GM18526 (cell line): Measurements from ENCODE around the gene AGTPBP1.

Experiments
- POLR2A ChIP-seq: IDR thresholded peaks from 3 replicates; pipeline ENCODE4 v1.6.1; 2011; ENCODE audit not compliant: insufficient read length; ENCODE audit errors: extremely low read depth

Gene AGTPBP1

GRCh38 chr9:85528607-85529006 is 213.1 kb downstream of the AGTPBP1 start:
- TF ChIP-seq POLR2A = no peak

GRCh38 chr9:85528142-85528541 is 213.6 kb downstream of the AGTPBP1 start:
- TF ChIP-seq POLR2A = no peak

- TF ChIP-seq POLR2A = no peak
Observed at GRCh38 chr9:85527331-85528020, 214.3 kb downstream of the AGTPBP1 start.

- no peak for TF ChIP-seq POLR2A
Observed at GRCh38 chr9:85524531-85524930, 217.2 kb downstream of the AGTPBP1 start.

- no peak for TF ChIP-seq POLR2A
Observed at GRCh38 chr9:85523202-85523601, 218.6 kb downstream of the AGTPBP1 start.

GRCh38 chr9:85522459-85523092 is 219.2 kb downstream of the AGTPBP1 start:
- TF ChIP-seq POLR2A = no peak

GRCh38 chr9:85521371-85522197 is 220.2 kb downstream of the AGTPBP1 start:
- TF ChIP-seq POLR2A = no peak

GRCh38 chr9:85516976-85517637 is 224.6 kb downstream of the AGTPBP1 start:
- TF ChIP-seq POLR2A = no peak

GRCh38 chr9:85516455-85516854 is 225.3 kb downstream of the AGTPBP1 start:
- no peak for TF ChIP-seq POLR2A

- no peak for TF ChIP-seq POLR2A
Observed at GRCh38 chr9:85515021-85515420, 226.7 kb downstream of the AGTPBP1 start.

GRCh38 chr9:85514256-85514655 is 227.5 kb downstream of the AGTPBP1 start:
- TF ChIP-seq POLR2A = no peak

GRCh38 chr9:85511746-85512145 is 230.0 kb downstream of the AGTPBP1 start:
- no peak for TF ChIP-seq POLR2A

- TF ChIP-seq POLR2A = no peak
Observed at GRCh38 chr9:85510830-85511504, 230.8 kb downstream of the AGTPBP1 start.

GRCh38 chr9:85508616-85509015 is 233.1 kb downstream of the AGTPBP1 start:
- no peak for TF ChIP-seq POLR2A

GRCh38 chr9:85505612-85506011 is 236.1 kb downstream of the AGTPBP1 start:
- TF ChIP-seq POLR2A = no peak
